VCaP (cell line): ENCODE measurements around the gene FAM53C.
"Not testable (repeated sequence)": the region's sequence is repeated elsewhere in the genome, so short reads cannot be mapped to it uniquely, and the experiment has no call there.

ENCODE experiments used
- H3K27ac ChIP-seq: fragments of 450-650 bp; 2 replicates; pipeline ENCODE4 v1.5.1; 2017
- TF ChIP-seq, protein P1 (sequence below): fragments of 450-650 bp; conservative IDR thresholded peaks from 2 replicates; pipeline ENCODE4 v1.5.1; 2017; ENCODE audit warnings: mild to moderate bottlenecking, moderate library complexity

The FAM53C gene

GRCh38 chr5:138382347-138382746 is 44.3 kb downstream of the FAM53C start:
- TF ChIP-seq, protein P1, sequence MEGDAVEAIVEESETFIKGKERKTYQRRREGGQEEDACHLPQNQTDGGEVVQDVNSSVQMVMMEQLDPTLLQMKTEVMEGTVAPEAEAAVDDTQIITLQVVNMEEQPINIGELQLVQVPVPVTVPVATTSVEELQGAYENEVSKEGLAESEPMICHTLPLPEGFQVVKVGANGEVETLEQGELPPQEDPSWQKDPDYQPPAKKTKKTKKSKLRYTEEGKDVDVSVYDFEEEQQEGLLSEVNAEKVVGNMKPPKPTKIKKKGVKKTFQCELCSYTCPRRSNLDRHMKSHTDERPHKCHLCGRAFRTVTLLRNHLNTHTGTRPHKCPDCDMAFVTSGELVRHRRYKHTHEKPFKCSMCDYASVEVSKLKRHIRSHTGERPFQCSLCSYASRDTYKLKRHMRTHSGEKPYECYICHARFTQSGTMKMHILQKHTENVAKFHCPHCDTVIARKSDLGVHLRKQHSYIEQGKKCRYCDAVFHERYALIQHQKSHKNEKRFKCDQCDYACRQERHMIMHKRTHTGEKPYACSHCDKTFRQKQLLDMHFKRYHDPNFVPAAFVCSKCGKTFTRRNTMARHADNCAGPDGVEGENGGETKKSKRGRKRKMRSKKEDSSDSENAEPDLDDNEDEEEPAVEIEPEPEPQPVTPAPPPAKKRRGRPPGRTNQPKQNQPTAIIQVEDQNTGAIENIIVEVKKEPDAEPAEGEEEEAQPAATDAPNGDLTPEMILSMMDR: no peak
- H3K27ac ChIP-seq: no peak overlapping the region

- H3K27ac ChIP-seq: no peak overlapping the region
- TF ChIP-seq, protein P1: no peak
Observed at GRCh38 chr5:138385660-138386059, 47.6 kb downstream of the FAM53C start.

DNA sequence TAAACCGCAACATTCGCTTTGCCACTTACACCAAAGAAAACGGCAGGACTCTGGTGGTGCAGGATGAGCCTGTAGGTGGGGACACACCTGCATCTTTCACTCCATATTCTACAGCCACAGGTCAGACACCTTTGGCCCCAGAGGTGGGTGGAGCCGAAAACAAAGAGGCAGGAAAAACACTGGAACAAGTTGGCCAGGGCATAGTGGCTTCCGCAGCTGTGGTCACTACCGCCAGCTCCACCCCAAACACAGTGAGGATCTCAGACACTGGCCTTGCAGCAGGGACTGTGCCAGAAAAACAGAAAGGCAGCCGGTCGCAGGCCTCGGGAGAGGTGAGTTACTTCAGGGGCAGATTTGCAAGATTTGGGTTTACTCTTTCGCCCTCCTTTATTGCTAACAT is 48.2 kb downstream of the FAM53C start:
- TF ChIP-seq, protein P1: no peak
- H3K27ac ChIP-seq: no peak overlapping the region

- TF ChIP-seq, protein P1: no peak
- H3K27ac ChIP-seq: no peak overlapping the region
Observed at GRCh38 chr5:138389332-138389731, 51.3 kb downstream of the FAM53C start.

DNA sequence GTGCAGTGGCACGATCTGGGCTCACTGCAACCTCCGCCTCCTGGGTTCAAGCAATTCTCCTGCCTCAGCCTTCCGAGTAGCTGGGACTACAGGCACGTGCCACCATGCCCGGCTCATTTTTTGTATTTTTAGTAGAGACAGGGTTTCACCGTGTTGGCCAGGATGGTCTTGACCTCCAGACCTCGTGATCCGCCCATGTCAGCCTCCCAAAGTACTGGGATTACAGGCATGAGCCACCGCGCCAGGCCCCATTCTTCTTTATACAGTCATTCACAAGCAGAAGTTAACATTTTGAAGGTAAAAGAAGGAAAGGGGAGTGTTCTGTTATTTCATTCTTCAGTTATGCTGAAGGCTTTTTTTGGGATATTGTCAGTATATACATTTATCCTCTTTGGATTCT is 51.8 kb downstream of the FAM53C start:
- not testable (repeated sequence) for H3K27ac ChIP-seq

- TF ChIP-seq, protein P1: no peak
- H3K27ac ChIP-seq: no peak overlapping the region
Observed at GRCh38 chr5:138391859-138392386, 53.9 kb downstream of the FAM53C start.
